SH-SY5Y (cell line): ENCODE data around the gene WDR89.

ENCODE experiments used
- GATA2 ChIP-seq: IDR thresholded peaks from 2 replicates; pipeline ENCODE4 v1.6.1; 2011; ENCODE audit warnings: mild to moderate bottlenecking, low read depth, low read length
- GATA3 ChIP-seq: IDR thresholded peaks from 2 replicates; pipeline ENCODE4 v1.6.1; 2011; ENCODE audit warnings: low read depth, mild to moderate bottlenecking, low read length, moderate library complexity

Gene WDR89

DNA sequence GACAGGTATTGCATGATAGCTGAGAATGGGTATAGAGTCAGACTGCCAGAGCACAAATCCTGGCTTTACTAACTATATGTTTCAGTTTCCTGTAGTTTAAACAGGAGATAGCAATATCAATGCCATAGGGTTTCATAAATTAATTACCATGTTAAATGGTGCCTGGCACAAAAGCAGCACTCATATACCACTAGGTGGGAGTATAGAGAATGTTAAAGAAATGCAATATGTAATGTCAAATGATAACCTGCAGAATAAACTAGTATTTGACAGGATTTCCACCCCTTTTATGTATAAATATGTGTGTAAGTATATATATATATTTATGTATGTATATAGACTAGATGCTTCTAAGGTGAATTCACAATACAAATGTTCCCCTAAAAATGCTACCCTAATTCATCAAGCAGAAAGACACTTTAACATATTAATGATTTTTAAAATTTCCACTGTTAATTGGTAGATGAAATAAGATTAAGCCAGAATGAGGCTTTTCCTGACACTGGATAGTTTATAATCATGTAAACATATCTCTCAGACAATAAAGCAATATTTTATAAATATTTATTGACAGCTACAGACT lies 8.6 kb downstream of the WDR89 start:
- TF ChIP-seq GATA3 (no peak), GATA2 (no peak)

DNA sequence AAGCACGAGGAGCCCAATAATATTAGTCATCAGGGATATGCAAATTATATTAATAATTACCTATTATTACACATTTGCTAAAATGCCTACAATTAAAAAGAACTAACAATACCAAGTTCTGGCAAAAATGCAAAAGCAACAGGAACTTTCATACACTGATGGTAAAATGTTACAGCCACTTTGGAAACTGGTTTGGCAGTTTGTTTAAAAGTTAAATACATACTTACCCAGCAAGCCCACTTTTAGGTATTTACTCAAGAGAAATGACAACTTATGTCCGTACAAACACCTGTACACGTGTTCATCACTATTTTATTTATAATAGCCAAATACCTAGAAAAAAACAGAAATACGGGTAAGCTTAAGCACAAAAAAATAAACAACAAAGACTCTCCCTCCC lies 17.0 kb downstream of the WDR89 start:
- TF ChIP-seq GATA2, result no peak
- TF ChIP-seq GATA3, result no peak

DNA sequence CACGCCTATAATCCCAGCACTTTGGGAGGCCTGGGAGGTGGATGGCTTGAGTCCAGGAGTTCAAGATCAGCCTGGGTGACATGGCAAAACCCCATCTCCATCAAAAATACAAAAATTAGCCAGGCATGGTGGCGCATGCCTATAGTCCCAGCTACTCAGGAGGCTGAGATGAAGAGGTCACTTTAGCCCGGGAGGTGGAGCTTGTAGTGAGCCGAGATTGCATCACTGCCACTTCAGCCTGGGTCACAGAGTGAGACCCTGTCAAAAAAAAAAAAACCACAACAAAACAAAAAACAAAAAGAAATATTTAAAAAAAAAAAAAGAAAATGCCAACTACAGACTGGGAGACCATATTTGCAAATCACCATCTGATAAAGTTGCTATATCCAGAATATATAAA lies 17.5 kb downstream of the WDR89 start:
- TF ChIP-seq GATA2 (no peak), GATA3 (no peak)

DNA sequence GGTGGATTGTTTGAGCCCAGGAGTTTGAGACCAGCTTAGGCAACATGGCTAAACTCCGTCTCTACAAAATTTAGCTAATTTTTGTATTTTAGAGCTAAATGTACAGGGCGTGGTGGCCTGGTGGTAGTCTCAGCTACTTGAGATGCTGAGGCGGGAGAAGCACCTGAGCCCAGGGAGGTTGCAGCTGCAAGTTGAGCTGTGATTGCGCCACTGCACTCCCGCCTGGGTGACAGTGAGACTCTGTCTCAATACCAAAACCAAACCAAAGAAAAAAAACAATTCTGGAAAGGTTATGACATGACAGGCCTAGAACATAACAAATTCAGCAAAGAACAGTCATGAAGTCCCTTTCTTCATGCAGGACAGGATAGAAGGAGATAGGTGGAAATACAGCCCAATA lies 25.7 kb downstream of the WDR89 start:
- TF ChIP-seq GATA2 (no peak), GATA3 (no peak)

DNA sequence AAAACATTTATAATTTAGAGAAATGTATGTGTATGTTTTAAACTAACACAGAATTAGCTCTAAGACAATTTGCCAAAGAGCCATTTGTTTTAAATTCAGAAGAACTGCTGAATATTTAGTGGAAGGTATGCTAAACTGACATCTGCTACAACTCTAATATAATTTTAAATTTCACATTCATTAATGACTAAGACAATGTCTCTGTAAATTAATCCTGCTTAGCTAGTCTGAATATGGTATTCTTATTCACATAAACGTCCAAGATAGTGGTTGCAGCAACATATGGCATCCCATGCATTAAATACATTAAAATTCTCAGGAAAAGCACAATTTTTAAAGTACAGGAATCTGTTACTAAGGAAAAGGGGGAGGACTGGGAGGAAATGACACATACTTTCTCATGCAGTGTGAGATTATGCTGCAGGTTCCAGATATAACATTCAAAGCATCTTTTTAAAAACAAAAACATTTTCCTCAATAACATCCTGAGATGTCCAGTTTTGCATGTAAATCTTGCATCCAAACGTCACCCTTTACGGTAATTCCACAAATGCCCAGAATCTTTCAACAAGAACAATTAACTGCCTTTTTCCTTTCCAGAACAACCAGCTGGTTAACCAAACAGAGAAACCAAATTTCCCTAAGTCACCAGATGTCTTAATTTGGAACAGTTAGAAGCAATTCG lies 26.9 kb downstream of the WDR89 start:
- TF ChIP-seq GATA2 (no peak), GATA3 (no peak)

DNA sequence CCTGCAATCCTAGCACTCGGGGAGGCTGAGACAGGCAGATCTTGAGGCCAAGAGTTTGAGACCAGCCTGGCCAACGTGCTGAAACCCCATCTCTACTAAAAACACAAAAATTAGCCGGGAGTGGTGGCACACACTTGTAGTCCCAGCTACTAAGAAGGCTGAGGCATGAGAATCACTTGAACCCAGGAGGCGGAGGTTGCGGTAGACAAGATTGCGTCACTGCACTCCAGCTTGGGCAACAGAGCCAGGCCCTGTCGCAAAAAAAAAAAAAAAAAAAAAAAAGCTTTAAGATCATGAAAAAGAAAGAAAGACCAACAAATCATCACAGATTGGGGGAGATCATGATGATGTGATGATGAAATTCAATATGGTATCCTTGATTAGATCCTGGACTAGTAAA lies 30.6 kb downstream of the WDR89 start:
- TF ChIP-seq GATA2, result no peak
- no peak for TF ChIP-seq GATA3

DNA sequence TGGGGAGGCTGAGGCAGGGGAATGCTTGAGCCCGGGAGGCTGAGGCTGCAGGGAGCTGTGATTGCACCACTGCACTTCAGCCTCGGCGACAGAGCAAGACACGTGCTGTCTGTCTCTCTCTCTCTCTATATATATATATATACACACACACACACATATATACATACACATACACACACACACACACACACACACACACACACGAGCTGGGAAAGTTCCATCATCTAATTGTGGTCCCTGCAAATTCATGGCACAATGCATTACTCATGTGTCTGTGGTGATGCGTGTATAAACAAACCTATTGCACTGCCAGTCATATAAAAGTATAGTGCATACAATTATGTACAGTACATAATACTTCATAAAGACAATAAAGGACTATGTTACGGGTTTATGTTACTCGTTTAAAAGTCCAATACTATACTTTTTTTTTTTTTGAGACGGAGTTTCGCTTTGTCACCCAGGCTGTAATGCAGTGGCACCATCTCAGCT lies 36.6 kb downstream of the WDR89 start:
- TF ChIP-seq GATA3 (no peak), GATA2 (no peak)

DNA sequence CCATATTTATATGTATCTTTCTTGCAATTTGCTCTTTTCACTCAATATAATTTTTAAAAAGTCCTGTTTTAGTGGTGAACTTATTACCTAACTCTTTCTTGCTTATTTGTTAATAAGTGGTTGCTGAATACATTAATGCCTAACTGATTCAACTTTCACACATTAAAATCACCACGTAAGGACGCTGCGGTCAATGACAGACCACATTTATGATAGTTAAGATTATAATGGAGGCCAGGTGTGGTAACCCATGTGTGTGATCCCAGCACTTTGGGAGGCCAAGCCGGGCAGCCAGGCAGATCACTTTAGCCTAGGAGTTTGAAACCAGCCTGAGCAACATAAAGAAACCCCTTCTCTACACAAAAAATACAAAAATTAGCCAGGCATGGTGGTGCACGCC lies 37.0 kb downstream of the WDR89 start:
- TF ChIP-seq GATA3 (no peak), GATA2 (no peak)

DNA sequence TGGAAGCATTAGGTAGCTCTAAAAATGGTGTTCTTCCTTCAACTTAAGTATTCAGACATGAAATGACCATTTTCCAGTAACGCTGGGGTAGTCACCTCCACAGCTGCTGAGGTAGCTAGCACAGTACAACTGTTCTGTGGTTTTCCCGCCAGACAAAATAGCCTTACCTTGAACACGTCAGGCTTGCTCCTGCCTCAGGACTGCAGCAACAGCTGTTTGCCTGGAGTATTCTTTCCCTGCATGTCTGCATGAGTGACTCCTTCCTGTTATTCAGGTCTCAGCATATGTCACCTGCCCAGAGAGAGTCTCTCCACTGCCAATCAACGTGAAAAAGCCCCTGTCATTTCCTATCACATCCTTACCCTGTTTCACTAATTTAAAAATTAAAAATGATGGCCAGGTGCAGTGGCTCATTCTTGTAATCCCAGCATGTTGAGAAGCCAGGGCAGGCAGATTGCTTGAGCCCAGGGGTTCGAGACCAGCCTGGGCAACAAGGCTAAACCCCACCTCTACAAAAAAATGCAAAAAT lies 37.9 kb downstream of the WDR89 start:
- TF ChIP-seq GATA3 (no peak), GATA2 (no peak)

DNA sequence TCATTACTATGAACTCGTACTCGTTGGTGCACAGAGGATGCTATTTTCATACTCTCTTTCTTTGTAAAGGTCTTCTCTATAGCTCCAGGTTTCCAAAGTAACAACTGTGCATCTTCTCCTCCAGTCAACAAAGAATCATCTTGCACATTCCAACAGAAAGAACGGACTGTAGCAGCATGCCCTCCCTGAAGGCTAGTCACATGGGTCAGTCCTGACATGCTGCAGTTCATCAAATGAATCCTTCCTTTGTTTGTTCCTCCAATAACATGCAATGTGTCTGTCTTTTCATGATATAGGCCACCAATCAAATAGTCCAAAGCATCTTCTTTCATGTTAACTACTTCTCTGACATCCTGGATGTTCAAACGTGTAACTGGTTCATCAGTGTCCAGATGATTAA lies 42.9 kb downstream of the WDR89 start:
- no peak for TF ChIP-seq GATA3
- no peak for TF ChIP-seq GATA2

DNA sequence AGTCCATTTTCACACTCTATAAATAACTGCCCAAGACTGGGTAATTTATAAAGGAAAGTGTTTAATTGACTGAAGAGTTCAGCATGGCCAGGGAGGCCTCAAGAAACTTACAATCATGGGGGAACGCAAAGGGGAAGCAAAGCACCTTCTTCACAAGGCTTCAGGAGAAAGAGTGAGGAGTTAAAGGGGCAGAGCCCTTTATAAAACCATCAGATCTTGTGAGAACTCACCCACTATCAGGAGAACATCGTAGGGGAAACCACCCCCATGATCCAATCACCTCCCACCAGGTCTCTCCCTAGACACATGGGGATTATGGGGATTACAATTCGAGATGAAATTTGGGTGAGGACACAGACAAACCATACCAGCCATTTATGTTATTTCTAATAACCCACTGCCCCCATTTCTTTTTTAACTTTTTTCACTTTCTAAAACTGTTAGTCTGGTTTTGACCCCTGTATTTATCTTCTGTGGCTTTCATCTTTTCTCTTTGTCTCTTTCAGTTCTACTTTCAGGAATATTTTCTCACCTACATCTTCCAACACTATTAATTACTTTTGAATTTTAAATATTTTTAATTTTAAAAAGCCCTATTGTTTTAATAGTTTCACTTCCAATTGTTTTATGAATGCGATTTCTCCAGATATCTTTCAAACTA lies 44.5 kb downstream of the WDR89 start:
- no peak for TF ChIP-seq GATA3
- no peak for TF ChIP-seq GATA2

DNA sequence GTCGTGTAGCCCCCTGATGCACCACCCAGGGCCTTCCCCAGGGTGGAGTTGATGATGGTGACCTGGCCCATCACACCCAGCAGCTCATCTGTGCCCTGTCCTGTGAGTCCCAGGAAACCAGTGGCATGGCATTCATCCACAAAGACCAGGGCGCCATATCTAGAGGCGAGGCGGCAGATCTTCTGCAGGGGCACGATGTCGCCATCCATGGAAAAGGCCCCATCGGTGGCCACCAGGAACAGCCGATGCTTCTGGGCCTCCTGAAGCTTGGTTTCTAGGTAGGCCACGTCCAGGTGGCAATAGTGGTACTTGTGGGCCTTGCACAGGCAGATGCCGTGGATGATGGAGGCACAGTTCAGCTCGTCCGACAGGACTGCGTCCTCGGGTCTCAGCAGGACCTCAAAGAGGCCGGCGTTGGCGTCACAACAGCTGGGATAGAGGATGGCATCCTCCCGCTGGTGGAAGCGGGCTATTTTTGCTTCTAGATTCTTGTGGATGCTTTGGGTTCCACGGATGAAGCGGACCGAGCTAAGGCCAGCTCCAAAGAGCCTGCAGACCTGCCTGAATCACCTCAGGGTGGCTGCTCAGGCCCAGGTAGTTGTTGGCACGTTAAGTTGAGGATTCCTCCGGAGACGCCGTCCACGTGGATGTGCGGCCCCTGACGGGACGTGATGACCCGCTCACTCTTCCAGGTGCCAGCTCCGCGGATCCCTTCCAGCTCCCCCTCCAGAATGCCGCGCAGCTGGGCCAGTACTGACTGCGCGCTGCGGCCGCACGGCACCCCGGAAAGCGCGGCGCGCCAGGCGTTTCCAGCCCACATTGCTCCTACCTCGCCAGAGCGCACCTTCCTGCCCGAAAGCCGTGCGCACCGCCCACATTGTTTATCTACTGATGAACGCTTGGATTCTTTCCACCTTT lies 47.0 kb downstream of the WDR89 start:
- TF ChIP-seq GATA2 (no peak), GATA3 (no peak)

DNA sequence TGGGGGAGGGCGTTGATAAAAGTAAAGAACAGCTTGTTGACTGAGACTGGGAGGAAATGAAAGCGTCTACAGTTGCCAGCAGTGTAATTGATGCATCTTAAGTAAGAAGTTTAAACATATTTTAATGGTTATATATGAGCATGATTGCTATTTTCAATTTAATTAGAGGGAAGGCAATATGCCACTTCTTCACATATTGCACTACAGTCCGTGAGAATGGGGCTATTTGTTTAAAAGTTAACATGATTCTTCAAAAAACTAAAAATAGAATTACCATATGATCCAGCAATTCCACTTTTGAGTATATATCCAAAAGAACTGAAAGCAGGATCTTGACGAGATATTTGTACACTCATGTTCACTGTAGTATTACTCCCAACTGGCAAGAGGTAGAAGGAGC lies 60.2 kb downstream of the WDR89 start:
- TF ChIP-seq GATA3 (no peak), GATA2 (no peak)

DNA sequence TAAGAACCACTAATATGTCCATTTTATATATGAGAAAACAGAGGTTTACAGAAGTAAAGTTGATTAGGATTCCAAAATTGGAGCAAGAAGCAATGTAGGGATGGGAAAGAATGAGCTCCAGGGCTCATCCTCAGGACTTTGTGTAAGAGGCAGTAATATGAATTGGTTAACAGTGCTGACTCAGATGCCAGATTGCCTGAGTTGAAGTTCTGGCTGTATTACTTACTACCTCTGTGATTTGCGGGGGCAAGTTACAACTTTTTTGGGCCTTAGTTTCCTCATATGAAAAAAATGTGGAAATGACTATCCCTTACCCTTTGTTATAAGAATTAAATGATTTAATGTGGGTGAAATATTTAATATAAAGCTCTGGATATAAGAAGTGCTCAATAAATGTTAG lies 63.4 kb downstream of the WDR89 start:
- TF ChIP-seq GATA2, result no peak
- TF ChIP-seq GATA3, result no peak

DNA sequence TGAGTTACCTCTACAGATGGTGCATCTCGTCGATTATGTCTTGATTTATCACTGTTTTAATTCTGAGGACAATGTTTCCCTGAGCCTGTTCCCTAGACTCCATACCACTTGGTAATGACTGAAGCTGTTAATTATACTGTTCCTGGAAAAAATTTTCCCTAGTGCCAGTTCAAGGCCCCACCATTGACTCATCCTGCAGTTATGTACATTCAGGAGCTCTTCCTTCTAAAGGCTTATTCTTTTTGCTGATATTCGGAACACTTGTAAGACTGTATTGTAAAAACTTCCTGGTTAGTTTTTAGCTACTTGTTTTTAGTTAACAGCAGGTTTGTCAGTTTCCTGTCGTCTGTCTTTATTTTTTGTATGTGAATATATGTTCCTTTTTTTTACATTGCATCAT lies 68.1 kb downstream of the WDR89 start:
- TF ChIP-seq GATA2, result no peak
- TF ChIP-seq GATA3, result no peak
